ENCODE measurements around the gene RTN4RL2.

The RTN4RL2 gene

DNA sequence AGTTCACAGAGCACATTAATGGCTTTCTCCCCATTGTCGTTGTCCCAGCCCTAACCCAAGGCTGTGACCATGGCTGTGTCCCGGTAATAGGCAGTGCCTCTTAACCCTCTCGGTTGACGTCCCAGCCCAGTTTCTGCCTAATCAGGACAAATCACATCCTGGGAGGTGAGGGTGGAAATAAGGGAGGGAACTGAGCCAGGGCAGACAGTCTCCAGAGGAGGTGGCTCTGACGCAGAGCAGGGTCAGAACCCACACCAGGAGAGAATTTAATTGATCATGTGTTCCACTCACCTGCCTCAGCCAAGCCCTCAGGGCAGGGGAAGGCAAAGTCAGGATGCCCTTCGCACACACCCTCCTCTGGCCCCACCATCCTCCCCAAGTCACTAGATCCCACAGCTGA, 38.2 kb downstream of the RTN4RL2 start:
- no peak for DNase-seq (ENCODE audit: low read depth in 2 of 3, low spot score in 2 of 3)

- DNase-seq (ENCODE audit: low read depth in 2 of 3, low spot score in 2 of 3), result no peak
Observed at GRCh38 chr11:57499413-57499982, 39.2 kb downstream of the RTN4RL2 start.

GRCh38 chr11:57499983-57500461, 39.7 kb downstream of the RTN4RL2 start:
- DNase-seq (ENCODE audit: low read depth in 2 of 3, low spot score in 2 of 3), result no peak

DNA sequence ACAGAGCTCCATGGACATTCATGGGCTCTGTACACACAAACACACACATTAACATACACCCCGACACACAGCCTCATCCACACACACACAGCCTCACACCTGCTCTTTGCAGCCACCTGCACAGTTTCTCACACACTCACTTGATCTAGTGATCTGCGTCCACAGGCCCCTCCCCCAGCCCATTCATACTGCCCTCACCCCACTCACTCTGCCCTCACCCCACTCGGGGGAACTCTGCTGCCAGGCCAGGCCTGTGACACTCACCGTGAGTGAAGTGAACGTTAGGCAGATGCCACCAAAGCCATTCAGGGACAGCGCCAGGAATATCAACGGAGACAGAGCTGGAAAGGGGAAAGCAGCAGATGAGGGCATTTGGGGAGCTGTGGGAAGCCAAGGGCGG, 40.2 kb downstream of the RTN4RL2 start:
- no peak for DNase-seq (ENCODE audit: low read depth in 2 of 3, low spot score in 2 of 3)

DNA sequence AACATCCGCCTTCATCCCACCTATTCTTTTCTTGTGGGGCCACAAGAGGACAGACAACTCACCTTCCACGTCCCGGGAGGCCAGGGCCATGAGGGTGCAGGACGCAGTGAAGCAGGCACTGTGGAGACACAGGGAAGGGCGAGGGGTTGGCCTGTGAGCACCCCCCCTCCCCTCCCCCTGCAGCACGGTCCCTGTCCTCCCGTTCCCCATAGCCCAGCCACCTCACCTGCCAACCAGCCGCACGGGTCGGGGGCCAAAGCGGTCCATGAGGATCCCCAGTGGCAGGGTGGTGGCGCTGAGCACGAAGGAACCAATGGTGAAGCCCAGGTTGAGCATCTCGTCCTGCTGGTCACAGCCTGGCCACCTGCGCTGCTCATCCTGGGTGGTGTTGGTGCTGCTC, 40.6 kb downstream of the RTN4RL2 start:
- no peak for DNase-seq (ENCODE audit: low read depth in 2 of 3, low spot score in 2 of 3)

- DNase-seq (ENCODE audit: low read depth in 2 of 3, low spot score in 2 of 3), result no peak
Observed at GRCh38 chr11:57501953-57502352, 41.6 kb downstream of the RTN4RL2 start.

DNA sequence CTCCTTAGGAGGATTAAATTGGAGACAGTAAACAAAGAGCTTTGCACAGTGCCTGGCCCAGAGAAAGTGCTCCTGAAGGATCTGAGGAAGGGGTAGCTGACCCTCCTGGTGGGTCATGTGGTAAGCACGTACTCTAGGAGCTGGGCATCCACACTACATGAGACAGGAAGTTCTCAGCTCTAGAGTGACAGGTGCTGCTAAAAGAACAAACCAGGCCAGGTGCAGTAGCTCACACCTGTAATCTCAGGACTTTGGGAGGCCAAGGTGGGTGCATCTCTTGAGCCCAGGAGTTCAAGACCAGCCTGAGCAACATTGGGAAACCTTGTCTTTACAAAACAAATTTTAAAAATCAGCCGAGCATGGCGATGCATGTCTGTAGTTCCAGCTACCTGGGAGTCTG, 42.0 kb downstream of the RTN4RL2 start:
- DNase-seq (ENCODE audit: low read depth in 2 of 3, low spot score in 2 of 3), result no peak

DNA sequence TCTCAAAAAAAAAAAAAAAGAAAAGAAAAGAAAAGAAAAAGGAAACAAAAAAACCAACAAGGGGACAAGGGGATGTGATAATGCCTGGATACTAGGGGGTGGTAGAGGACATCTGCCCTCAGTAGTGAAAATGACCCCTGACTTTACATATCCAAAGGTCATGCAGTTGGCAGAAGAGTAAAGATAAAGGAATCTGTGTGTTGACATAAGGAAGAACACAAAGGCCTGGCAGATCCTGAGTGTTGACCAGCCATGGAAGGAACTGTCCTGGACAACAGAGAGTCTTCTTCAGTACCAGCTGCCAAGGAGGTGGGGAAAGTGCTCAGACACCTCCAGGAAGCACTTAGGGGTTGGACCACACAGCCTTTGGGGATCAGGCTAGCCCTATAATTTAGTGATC, 42.5 kb downstream of the RTN4RL2 start:
- DNase-seq (ENCODE audit: low read depth in 2 of 3, low spot score in 2 of 3), result no peak

GRCh38 chr11:57504511-57504910, 44.2 kb downstream of the RTN4RL2 start:
- DNase-seq (ENCODE audit: low read depth in 2 of 3, low spot score in 2 of 3), result no peak

DNA sequence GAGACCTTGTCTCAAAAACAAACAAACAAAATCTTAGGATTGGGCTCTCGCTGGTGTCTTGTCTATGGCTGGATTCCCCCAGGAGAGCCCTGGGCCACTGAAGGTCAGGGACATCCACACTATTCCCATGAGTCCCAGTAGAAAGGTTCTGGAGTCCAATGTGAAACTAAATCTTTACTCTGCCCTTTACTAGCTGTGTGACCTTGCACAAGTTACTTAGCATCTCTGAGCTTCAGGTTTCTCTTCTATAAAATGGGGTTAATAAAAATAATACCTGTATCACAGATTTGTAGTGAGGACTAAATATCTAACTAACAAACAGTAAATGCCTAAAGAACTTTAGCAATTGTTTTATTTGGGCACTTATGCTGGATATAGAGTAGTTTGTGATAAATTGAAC, 46.2 kb downstream of the RTN4RL2 start:
- DNase-seq (ENCODE audit: low read depth in 2 of 3, low spot score in 2 of 3), result no peak

DNA sequence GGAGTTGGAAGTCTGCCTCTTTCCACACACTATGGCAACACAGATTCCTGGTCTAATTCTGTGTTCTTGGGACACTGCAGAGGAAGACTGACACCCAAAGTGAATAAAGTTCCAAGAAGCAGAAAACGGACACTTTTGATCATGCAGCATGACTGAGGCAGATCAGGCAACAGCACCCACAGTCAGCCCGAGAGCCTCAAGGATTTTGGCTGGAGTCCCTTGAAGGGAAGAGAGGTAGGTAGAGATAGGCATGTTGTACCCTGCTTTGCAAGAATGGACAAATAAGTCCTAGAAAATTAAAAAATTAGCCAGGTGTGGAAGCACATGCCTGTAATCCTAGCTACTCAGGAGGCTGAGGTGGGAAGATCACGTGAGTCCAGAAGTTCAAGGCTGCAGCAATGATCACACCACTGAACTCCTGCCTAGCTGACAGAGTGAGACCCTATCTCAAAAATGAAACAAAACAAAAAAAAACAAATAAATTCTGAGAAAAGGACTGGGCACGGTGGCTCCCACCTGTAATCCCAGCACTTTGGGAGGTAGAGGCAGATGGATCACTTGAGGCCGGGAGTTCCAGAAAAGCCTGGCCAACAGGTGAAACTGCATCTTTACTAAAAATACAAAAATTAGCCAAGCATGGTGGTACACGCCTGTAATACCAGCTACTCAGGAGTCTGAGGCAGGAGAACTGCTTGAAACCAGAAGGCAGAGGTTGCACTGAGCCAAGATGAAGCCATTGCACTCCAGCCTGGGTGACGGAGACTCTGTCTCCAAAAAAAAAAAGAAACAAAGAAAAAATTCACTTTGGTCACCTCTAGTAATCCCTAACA, 48.2 kb downstream of the RTN4RL2 start:
- no peak for DNase-seq (ENCODE audit: low read depth in 2 of 3, low spot score in 2 of 3)

DNA sequence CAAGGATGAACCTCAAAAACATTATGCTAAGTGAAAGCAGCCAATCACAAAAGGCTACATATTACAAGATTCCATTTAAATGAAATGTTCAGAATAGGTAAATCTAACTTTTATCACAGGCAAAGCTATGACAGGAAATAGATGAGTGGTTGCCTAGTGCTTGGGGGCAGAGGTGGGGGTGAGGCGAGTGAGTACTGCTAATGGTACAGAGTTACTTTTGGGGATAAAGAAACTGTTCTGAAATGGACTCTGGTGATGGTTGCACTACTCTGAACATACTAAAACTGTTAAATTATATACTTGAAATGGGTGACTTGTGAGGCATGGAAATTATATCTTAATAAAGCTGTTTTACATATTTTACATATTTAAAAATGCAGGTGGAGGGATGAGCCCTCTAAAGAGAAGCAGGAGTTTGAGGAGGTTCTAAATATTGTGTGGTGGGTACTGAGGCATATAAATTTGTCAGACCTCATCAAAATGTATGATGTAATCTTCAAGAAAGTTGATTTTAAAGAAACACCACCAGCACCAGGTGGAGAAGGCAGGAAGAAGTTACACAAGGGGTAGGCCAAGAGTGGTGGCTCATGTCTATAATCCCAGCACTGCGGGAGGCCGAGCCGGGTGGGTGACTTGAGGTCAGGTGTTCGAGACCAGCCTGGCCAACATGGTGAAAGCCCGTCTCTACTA, 51.6 kb downstream of the RTN4RL2 start:
- no peak for DNase-seq (ENCODE audit: low read depth in 2 of 3, low spot score in 2 of 3)

DNA sequence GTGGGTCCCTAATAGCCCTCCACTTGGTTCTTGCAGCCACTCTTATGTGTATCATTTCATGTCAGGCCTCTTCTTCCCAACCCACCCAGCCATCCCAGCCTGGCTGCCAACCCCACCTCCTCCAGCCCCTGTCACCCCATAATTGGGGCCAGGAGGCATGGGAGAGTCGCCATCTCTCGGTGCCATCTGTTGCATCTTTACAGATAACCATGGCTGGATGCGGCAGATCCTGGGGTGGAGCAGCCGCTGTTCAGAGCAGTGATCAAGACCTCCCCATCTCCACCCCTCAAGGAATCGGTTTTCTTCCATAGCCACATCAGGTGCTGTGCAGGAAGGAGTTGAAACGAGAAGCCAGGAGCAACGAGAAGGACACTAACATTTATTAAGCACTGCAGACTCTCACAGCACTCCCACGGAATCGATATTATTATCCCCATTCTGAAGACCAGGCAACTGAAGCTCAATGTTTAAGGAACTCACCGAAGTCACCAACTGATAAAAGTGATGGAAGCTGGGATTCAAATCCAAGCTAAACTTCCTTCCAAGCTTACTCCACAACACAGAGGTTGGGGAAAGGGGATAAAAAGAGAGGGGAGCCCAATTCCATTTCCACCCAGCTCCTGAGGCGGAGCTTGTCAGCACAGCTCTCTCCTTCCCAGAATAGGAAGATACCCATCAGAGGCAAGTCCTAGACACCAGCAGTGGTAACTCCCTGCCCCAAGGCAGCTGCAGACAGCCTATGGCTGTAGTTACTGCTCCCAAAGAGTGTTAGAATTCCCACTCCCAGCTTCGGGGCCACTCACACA, 52.5 kb downstream of the RTN4RL2 start:
- DNase-seq (ENCODE audit: low read depth in 2 of 3, low spot score in 2 of 3), result no peak

GRCh38 chr11:57513452-57513795, 53.1 kb downstream of the RTN4RL2 start:
- DNase-seq (ENCODE audit: low read depth in 2 of 3, low spot score in 2 of 3), result no peak

GRCh38 chr11:57513911-57514537, 53.7 kb downstream of the RTN4RL2 start:
- DNase-seq (ENCODE audit: low read depth in 2 of 3, low spot score in 2 of 3), result peak in 1 of 3 experiments; percentile 31

DNA sequence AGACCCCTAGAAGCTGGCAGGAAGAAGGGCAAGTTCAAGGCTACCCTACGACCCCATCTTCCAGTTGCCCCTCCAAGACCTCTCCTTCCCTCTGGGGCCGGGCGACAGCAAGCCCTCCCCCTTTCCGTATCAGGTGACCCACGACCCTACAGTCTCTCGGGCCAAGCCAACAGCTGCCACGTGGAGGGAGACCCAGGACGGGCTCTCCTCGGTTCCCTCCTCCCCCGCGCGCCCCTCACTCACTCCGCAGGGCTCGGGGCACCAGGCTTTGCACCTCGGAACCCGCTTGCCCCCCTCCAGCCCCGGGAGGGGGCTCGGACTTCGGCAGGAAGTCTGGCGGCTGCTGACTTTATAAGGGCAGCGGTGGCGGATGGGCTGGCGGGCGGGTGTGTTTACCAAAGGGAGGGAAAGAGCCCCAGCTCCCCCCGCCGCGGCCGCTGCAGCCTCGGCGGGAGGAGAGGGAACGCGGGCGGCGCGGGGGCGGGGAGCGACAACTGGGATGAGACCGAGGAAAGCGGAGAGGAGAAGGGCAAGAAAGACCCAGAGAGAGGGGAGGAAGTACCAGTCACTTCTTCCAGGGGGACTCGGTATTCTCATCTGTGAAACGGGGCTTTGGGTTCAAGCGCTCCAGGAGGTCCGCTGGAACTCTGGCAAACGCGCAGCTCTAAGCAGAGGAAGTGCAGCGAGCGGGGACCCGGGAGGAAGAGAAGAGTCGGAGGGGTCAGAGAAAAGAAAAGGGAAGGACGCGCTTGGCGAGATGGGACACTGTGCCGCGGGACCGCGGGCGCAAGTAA, 54.4 kb downstream of the RTN4RL2 start:
- peak; percentile 15 to 49 (median 38) for DNase-seq (ENCODE audit: low read depth in 2 of 3, low spot score in 2 of 3)

GRCh38 chr11:57515332-57516060, 55.2 kb downstream of the RTN4RL2 start, which contains the start of gene SLC43A1:
SLC43A1 (minus strand) TSS chr11:57515702; CDS start chr11:57514111, 1,591 bp downstream.
- peak; percentile 15 to 37 (median 27) for DNase-seq (ENCODE audit: low read depth in 2 of 3, low spot score in 2 of 3)

- no peak for DNase-seq (ENCODE audit: low read depth in 2 of 3, low spot score in 2 of 3)
Observed at GRCh38 chr11:57516061-57516443, 55.7 kb downstream of the RTN4RL2 start.

DNA sequence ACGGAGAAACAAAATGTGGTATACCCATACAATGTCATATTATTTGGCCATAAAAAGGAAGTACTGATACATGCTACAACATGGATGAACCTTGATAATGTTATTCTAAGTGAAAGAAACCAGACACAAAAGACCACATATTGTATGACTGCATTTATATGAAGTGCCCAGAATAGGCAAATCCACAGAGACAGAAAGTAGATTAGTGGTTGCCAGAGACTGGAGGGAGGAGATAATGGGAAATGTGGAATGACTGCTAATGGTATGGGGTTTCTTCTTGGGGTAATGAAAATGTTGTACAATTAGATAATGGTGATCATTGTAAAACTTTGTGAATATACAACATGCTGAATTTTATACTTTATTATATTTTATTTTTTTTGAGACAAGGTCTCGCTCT, 60.8 kb downstream of the RTN4RL2 start:
- no peak for DNase-seq (ENCODE audit: low read depth in 2 of 3, low spot score in 2 of 3)
